PC-3 (cell line): ENCODE measurements around the gene SCGB1A1. TPM values are rescaled to one million over a fixed set of nuclear protein-coding genes. Genes with fewer than 3 reads are reported as not detected.

Source experiments
- ATAC-seq: fragments of 200-7000 bp; cut with Tn5 transposase; 2 replicates; pipeline ENCODE4 v1.9.1; 2020; ENCODE audit warnings: mild to moderate bottlenecking, moderate library complexity
- BruUV-seq: library from RNA; stranded (reverse); fragments of 400-500 nt; replicated peaks from 2 replicates; lab custom pipeline; 2021; lab: Mats Ljungman, UMichigan
- CTCF ChIA-PET: fragments of 300-600 bp; sonication (Branson Sonifier 250); formaldehyde crosslinking; loops from one replicate; lab custom pipeline; 2022; ENCODE audit warnings: antibody characterized with exemption; lab: Charles Lee
- POLR2A ChIA-PET: fragments of 300-600 bp; sonication (Branson Sonifier 250); formaldehyde crosslinking; loops from one replicate; lab custom pipeline; 2022; ENCODE audit warnings: antibody characterized with exemption; ENCODE audit not compliant: unreplicated experiment; lab: Charles Lee
- DNase-seq: peaks from one replicate; pipeline ENCODE4 v3.0.0-alpha.2; 2015
- H2AFZ ChIP-seq: fragments of 300-600 bp; sonication (generic); 2 replicates; pipeline ENCODE4 v1.6.0; 2016; ENCODE audit warnings: antibody characterized with exemption, low read length
- H3F3A ChIP-seq: fragments of 300-600 bp; sonication (generic); one replicate; pipeline ENCODE4 v1.6.0; 2017; ENCODE audit warnings: antibody characterized with exemption, low read length, control low read depth, mild to moderate bottlenecking; ENCODE audit not compliant: unreplicated experiment
- H3K27ac ChIP-seq: fragments of 300-600 bp; sonication (generic); 2 replicates; pipeline ENCODE4 v1.5.1; 2016; ENCODE audit warnings: mild to moderate bottlenecking, low read length
- H3K27me3 ChIP-seq: fragments of 300-600 bp; sonication (generic); 2 replicates; pipeline ENCODE4 v1.6.1; 2016; ENCODE audit warnings: low read length, mixed read lengths
- H3K36me3 ChIP-seq: fragments of 300-600 bp; sonication (generic); 2 replicates; pipeline ENCODE4 v1.6.1; 2016; ENCODE audit warnings: low read depth, mixed run types, low read length, mixed read lengths
- H3K4me1 ChIP-seq: fragments of 300-600 bp; sonication (generic); 2 replicates; pipeline ENCODE4 v1.5.1; 2016; ENCODE audit warnings: low read length; ENCODE audit not compliant: insufficient read depth
- H3K4me2 ChIP-seq: fragments of 300-600 bp; sonication (generic); 2 replicates; pipeline ENCODE4 v1.6.0; 2016; ENCODE audit warnings: low read length
- H3K4me3 ChIP-seq: fragments of 300-600 bp; sonication (generic); 2 replicates; pipeline ENCODE4 v1.5.1; 2016; ENCODE audit warnings: mild to moderate bottlenecking, low read length, mixed read lengths
- H3K79me2 ChIP-seq: fragments of 300-600 bp; sonication (generic); 2 replicates; pipeline ENCODE4 v1.6.1; 2017; ENCODE audit warnings: low read length, mixed read lengths
- H3K9ac ChIP-seq: fragments of 300-600 bp; sonication (generic); 2 replicates; pipeline ENCODE4 v1.6.0; 2016; ENCODE audit warnings: mild to moderate bottlenecking, low read length
- H3K9me2 ChIP-seq: fragments of 300-600 bp; sonication (generic); replicated peaks from 2 replicates; pipeline ENCODE4 v1.6.1; 2016; ENCODE audit warnings: mixed run types, low read length, mixed read lengths
- H3K9me3 ChIP-seq: fragments of 300-600 bp; sonication (generic); 2 replicates; pipeline ENCODE4 v1.6.1; 2016; ENCODE audit warnings: low read length, mixed read lengths
- H4K20me1 ChIP-seq: fragments of 300-600 bp; sonication (generic); 2 replicates; pipeline ENCODE4 v1.6.1; 2016; ENCODE audit warnings: low read length, mixed read lengths
- EZH2 ChIP-seq: fragments of 300-600 bp; sonication (generic); IDR thresholded peaks from one replicate; pipeline ENCODE4 v1.6.1; 2017; ENCODE audit warnings: antibody characterized with exemption, mild to moderate bottlenecking, low read length; ENCODE audit not compliant: unreplicated experiment
- EZH2phosphoT487 ChIP-seq: fragments of 300-600 bp; sonication (generic); IDR thresholded peaks from 2 replicates; pipeline ENCODE4 v1.6.1; 2018; ENCODE audit warnings: mild to moderate bottlenecking, antibody characterized with exemption, low read length, borderline replicate concordance
- intact Hi-C: fragments of 100-400 bp; cut with micrococcal nuclease; formaldehyde crosslinking; loops from 2 replicates; pipeline ENCODE4 v1.9.0; 2023
- total RNA-seq: library from RNA; depleted of rRNA; stranded (reverse); fragments of >200 nt; gene quantifications from 2 replicates; pipeline ENCODE4 v1.2.3, GENCODE V29; 2014
- TF ChIP-seq, protein P1 (sequence below): fragments of 300-600 bp; sonication (generic); conservative IDR thresholded peaks from 2 replicates; pipeline ENCODE4 v1.5.1; 2017; ENCODE audit warnings: antibody characterized with exemption, low read depth, mild to moderate bottlenecking, low read length

SCGB1A1 gene
- total RNA-seq, 1 experiment from 2014 or later, result not detected

DNA sequence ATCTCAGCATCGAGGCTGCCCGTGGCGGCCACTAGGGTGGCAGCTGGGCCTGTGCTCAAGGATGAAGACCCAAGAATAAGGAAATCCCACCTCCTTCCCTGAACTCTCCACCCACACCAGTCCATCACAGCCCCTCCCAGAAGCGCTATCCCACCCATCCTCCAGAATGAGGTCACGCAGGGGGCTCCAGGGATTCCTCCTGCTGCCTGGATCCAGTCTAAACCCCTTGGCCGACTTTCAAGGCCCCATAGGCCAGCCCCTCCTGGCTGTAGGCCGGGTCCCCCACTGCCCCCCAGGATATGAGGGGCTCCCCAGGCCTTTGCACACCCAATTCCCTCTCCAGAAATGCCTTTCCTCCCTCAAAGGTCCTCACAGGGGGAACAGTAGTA lies 19.0 kb upstream of the SCGB1A1 start:
- DNase-seq, result no peak
- intact Hi-C loops, result loop anchor here (10.0 kb wide), 1 partner anchor 295 kb away; no protein-coding TSS in a partner anchor
- Histone ChIP-seq H3K27me3 (no peaks in the 10 kb centered on the region), H3F3A (no peaks in the 10 kb centered on the region), H2AFZ (no peak overlapping the region), H3K9me3 (no peaks in the 10 kb centered on the region), H4K20me1 (no peaks in the 10 kb centered on the region), H3K4me2 (no peak overlapping the region), H3K9me2 (no peaks in the 10 kb centered on the region), H3K79me2 (no peaks in the 10 kb centered on the region), H3K9ac (no peak overlapping the region), H3K4me1 (peaks cover 5% of the 10 kb centered on the region; the same call in 1 of the 2 replicates), H3K36me3 (no peaks in the 10 kb centered on the region), H3K4me3 (no peak overlapping the region), H3K27ac (no peak overlapping the region)
- no TSS peak for BruUV-seq
- ChIA-PET POLR2A (no interaction called here), CTCF (no interaction called here)
- no peak for ATAC-seq
- no peak for TF ChIP-seq EZH2phosphoT487
- TF ChIP-seq, protein P1, sequence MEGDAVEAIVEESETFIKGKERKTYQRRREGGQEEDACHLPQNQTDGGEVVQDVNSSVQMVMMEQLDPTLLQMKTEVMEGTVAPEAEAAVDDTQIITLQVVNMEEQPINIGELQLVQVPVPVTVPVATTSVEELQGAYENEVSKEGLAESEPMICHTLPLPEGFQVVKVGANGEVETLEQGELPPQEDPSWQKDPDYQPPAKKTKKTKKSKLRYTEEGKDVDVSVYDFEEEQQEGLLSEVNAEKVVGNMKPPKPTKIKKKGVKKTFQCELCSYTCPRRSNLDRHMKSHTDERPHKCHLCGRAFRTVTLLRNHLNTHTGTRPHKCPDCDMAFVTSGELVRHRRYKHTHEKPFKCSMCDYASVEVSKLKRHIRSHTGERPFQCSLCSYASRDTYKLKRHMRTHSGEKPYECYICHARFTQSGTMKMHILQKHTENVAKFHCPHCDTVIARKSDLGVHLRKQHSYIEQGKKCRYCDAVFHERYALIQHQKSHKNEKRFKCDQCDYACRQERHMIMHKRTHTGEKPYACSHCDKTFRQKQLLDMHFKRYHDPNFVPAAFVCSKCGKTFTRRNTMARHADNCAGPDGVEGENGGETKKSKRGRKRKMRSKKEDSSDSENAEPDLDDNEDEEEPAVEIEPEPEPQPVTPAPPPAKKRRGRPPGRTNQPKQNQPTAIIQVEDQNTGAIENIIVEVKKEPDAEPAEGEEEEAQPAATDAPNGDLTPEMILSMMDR, result no peak
- no peak for TF ChIP-seq EZH2

DNA sequence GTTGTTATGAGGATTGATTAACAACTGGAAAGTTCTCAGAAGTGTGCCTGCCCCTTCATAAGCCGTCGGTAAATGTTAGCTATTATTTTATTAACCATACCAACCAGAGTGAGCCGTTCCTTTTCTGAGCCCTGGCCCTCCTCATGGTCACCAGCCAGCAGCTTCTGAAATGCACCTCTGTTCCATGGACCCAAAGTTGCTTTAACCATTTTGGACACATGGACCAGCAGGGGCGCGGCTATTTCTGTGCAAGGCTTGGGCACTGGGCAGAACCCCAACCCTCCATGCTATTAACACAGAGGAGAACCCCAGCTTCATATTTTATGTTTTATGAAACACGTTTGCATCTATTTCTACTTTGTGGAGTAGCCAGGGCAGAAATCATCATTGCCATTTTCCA lies 18.6 kb upstream of the SCGB1A1 start:
- intact Hi-C loops, result no loop called here
- TF ChIP-seq EZH2 (no peak), EZH2phosphoT487 (no peak)
- TF ChIP-seq, protein P1, result no peak
- no peaks in the 10 kb centered on the region for H3K9me3 ChIP-seq
- no peak overlapping the region for H3K9ac ChIP-seq
- no peaks in the 10 kb centered on the region for H3F3A ChIP-seq
- H3K4me1 ChIP-seq, result peaks cover 2% of the 10 kb centered on the region; the same call in 1 of the 2 replicates
- no peak overlapping the region for H3K4me2 ChIP-seq
- no peak overlapping the region for H3K27ac ChIP-seq
- H4K20me1 ChIP-seq, result no peaks in the 10 kb centered on the region
- no peaks in the 10 kb centered on the region for H3K9me2 ChIP-seq
- H3K4me3 ChIP-seq, result no peak overlapping the region
- no peaks in the 10 kb centered on the region for H3K79me2 ChIP-seq
- DNase-seq, result no peak
- ChIA-PET POLR2A (no interaction called here), CTCF (interaction anchor here (0.8 kb wide), 1 partner anchor 142 kb away, joined by 3 read pairs; no protein-coding TSS in a partner anchor)
- no TSS peak for BruUV-seq
- H2AFZ ChIP-seq, result no peak overlapping the region
- H3K27me3 ChIP-seq, result no peaks in the 10 kb centered on the region
- H3K36me3 ChIP-seq, result no peaks in the 10 kb centered on the region
- no peak for ATAC-seq

DNA sequence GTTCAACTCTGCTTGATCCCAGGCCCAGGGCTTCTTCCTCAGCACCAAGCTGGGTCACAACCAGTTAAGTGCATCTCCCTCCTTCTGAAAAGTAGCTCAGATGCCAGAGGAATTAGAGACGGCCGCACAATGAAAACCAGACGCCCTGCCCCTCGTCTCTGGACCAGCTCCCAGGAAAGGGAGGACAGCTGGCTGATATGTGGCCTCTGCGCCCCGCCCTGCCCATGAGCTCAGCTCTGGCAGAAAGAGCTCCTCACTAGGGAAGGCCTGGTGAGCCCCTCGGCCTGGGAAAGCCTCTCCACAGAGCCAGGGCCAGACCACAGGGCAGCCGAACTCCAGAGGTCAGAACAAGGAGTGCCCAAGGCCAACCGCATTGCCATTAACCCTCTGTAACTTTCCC lies 18.1 kb upstream of the SCGB1A1 start:
- Histone ChIP-seq H3K4me3 (no peak overlapping the region), H3K9me2 (no peaks in the 10 kb centered on the region), H3K9me3 (no peaks in the 10 kb centered on the region), H3K4me1 (no peaks in the 10 kb centered on the region), H4K20me1 (no peaks in the 10 kb centered on the region), H3F3A (no peaks in the 10 kb centered on the region), H3K36me3 (no peaks in the 10 kb centered on the region), H2AFZ (no peak overlapping the region), H3K79me2 (no peaks in the 10 kb centered on the region), H3K9ac (no peak overlapping the region), H3K27me3 (no peaks in the 10 kb centered on the region), H3K27ac (no peak overlapping the region), H3K4me2 (no peak overlapping the region)
- ChIA-PET CTCF (interaction anchor here (0.8 kb wide), 1 partner anchor 142 kb away, joined by 3 read pairs; no protein-coding TSS in a partner anchor), POLR2A (no interaction called here)
- BruUV-seq, result no TSS peak
- TF ChIP-seq, protein P1, result no peak
- TF ChIP-seq EZH2, result no peak
- no peak for TF ChIP-seq EZH2phosphoT487
- ATAC-seq, result no peak
- intact Hi-C loops, result no loop called here
- DNase-seq, result no peak
